Endothelial cell of umbilical vein (primary cell): ENCODE measurements around the gene FSD1L. TPM values are rescaled to one million over a fixed set of nuclear protein-coding genes. Genes with fewer than 3 reads are reported as not detected.

ENCODE experiments used
- BruUV-seq: library from RNA; stranded (reverse); fragments of 400-500 nt; replicated peaks from 2 replicates; lab custom pipeline; 2021; lab: Mats Ljungman, UMichigan
- CTCF ChIA-PET: fragments of 300-600, 350-600 bp; sonication (Branson Sonifier 250); formaldehyde crosslinking; loops from one replicate; lab custom pipeline; 2021; ENCODE audit warnings: antibody characterized with exemption, inconsistent platforms; lab: Charles Lee
- POLR2A ChIA-PET: fragments of 300-600, 350-600 bp; sonication (Branson Sonifier 250); formaldehyde crosslinking; loops from one replicate; lab custom pipeline; 2021; ENCODE audit warnings: antibody characterized with exemption, inconsistent platforms; lab: Charles Lee
- DNase-seq: peaks from one replicate; pipeline ENCODE4 v3.0.0-alpha.2; 2011; ENCODE audit warnings: low read depth, low spot score
- FAIRE-seq: peaks from 2 replicates; lab custom pipeline; 2011; peaks lifted over from hg19 to GRCh38; lab: Jason Lieb, UNC
- H2AFZ ChIP-seq: 2 replicates; pipeline ENCODE4 v1.6.0; 2012; ENCODE audit warnings: low read depth, low read length, control low read depth, inconsistent platforms
- H3K27ac ChIP-seq: 2 replicates; pipeline ENCODE4 v1.5.1; 2011; ENCODE audit warnings: low read depth, mild to moderate bottlenecking, control low read depth, low read length, moderate library complexity; ENCODE audit not compliant: insufficient read depth
- H3K27me3 ChIP-seq, 2 experiments: 2 replicates each; pipeline versions ENCODE4 v1.6.0 to v1.6.1; 2011; ENCODE audit warnings: low read length in 2 of 2, mixed read lengths in 1 of 2; ENCODE audit not compliant: control insufficient read depth in 2 of 2, insufficient read depth in 2 of 2
- H3K36me3 ChIP-seq, 2 experiments: 2 replicates in 1 of 2; 3 replicates in 1 of 2; pipeline ENCODE4 v1.5.1; 2011; ENCODE audit warnings: low read length in 2 of 2, mild to moderate bottlenecking in 1 of 2, moderate library complexity in 1 of 2; ENCODE audit not compliant: control insufficient read depth in 2 of 2, insufficient read depth in 2 of 2; ENCODE audit errors: extremely low read depth in 1 of 2
- H3K4me1 ChIP-seq: 3 replicates; pipeline ENCODE4 v1.5.1; 2011; ENCODE audit warnings: mild to moderate bottlenecking, low read length; ENCODE audit not compliant: control insufficient read depth, insufficient read depth; ENCODE audit errors: extremely low read depth
- H3K4me2 ChIP-seq: 2 replicates; pipeline ENCODE4 v1.6.1; 2011; ENCODE audit warnings: low read length, control low read depth, mixed read lengths; ENCODE audit not compliant: insufficient read depth
- H3K4me3 ChIP-seq, 3 experiments: fragments of 200-600 bp in 1 of 3; sonication (generic), shearing (Covaris generic) in 1 of 3; replicated peaks in 1 of 3; 2 replicates each; pipeline ENCODE4 v1.5.1; 2011 to 2016; ENCODE audit warnings: control low read depth in 3 of 3, low read length in 3 of 3, mild to moderate bottlenecking in 2 of 3, inconsistent platforms in 1 of 3, low read depth in 1 of 3, moderate library complexity in 1 of 3; ENCODE audit not compliant: insufficient read depth in 1 of 3
- H3K79me2 ChIP-seq: 2 replicates; pipeline ENCODE4 v1.6.0; 2012; ENCODE audit warnings: low read length, inconsistent platforms; ENCODE audit not compliant: control insufficient read depth, insufficient read depth
- H3K9ac ChIP-seq: replicated peaks from 2 replicates; pipeline ENCODE3; 2011; ENCODE audit warnings: low read length, control low read depth; ENCODE audit not compliant: insufficient read depth; ENCODE audit errors: extremely low read depth
- H3K9me1 ChIP-seq: replicated peaks from 3 replicates; pipeline ENCODE4 v1.6.0; 2011; ENCODE audit warnings: mild to moderate bottlenecking, low read length; ENCODE audit not compliant: control insufficient read depth, insufficient read depth; ENCODE audit errors: extremely low read depth
- H3K9me3 ChIP-seq: replicated peaks from 2 replicates; pipeline ENCODE4 v1.5.1; 2012; ENCODE audit warnings: low read length, inconsistent platforms; ENCODE audit not compliant: control insufficient read depth, insufficient read depth
- H4K20me1 ChIP-seq: replicated peaks from 2 replicates; pipeline ENCODE3; 2011; ENCODE audit warnings: mild to moderate bottlenecking, low read length; ENCODE audit not compliant: control insufficient read depth, insufficient read depth; ENCODE audit errors: extremely low read depth
- EZH2 ChIP-seq: IDR thresholded peaks from 2 replicates; pipeline ENCODE4 v1.6.1; 2012; ENCODE audit warnings: borderline replicate concordance, low read depth, mild to moderate bottlenecking, moderate library complexity, low read length, inconsistent platforms; ENCODE audit not compliant: severe bottlenecking
- FOS ChIP-seq: IDR thresholded peaks from 2 replicates; pipeline ENCODE4 v1.6.1; 2011; ENCODE audit warnings: mild to moderate bottlenecking, low read length, moderate library complexity, borderline replicate concordance; ENCODE audit not compliant: insufficient read depth
- GATA2 ChIP-seq: IDR thresholded peaks from 2 replicates; pipeline ENCODE4 v1.7.0; 2011; ENCODE audit warnings: low read depth, mild to moderate bottlenecking, moderate library complexity, mixed read lengths, low read length; ENCODE audit not compliant: insufficient read length, insufficient read depth
- JUN ChIP-seq: IDR thresholded peaks from 2 replicates; pipeline ENCODE4 v1.6.1; 2011; ENCODE audit warnings: borderline replicate concordance, low read depth; ENCODE audit not compliant: insufficient read length, insufficient read depth
- MYC ChIP-seq: IDR thresholded peaks from one replicate; pipeline ENCODE4 v1.6.1; 2011; ENCODE audit warnings: mild to moderate bottlenecking, low read depth, low read length
- POLR2A ChIP-seq: IDR thresholded peaks from 2 replicates; pipeline ENCODE4 v1.6.1; 2012; ENCODE audit warnings: low read depth, mild to moderate bottlenecking, control low read depth, low read length
- POLR2AphosphoS5 ChIP-seq: IDR thresholded peaks from 2 replicates; pipeline ENCODE4 v1.6.1; 2012; ENCODE audit warnings: low read depth, mild to moderate bottlenecking, control low read depth, low read length, moderate library complexity; ENCODE audit not compliant: insufficient read depth
- dilution Hi-C: fragments of 300-500 bp; cut with MboI; formaldehyde crosslinking; loops from one replicate; pipeline ENCODE4 v1.15.0; 2019; ENCODE audit warnings: low sequenced_read_pairs; ENCODE audit not compliant: extremely low pct_ligation_motif_present
- intact Hi-C: fragments of 100-400 bp; cut with micrococcal nuclease; formaldehyde crosslinking; loops from one replicate; pipeline ENCODE4 v1.10.0; 2022
- polyA plus RNA-seq, 4 experiments: library from polyadenylated mRNA; depleted of rRNA in 3 of 4; stranded (reverse) in 3 of 4; unstranded in 1 of 4; fragments of >200 nt; gene quantifications; 2 replicates each; pipeline versions ENCODE4 v1.2.1 to v1.2.3, GENCODE V29; 2011 to 2012; ENCODE audit warnings: missing spikeins in 1 of 4
- total RNA-seq: library from RNA; stranded (reverse); gene quantifications from 2 replicates; pipeline ENCODE4 v1.2.3, GENCODE V29; 2021
- TF ChIP-seq, protein P1 (sequence below), 2 donors: IDR thresholded peaks; 1 replicate in 1 of 2; 2 replicates in 1 of 2; pipeline ENCODE4 v1.5.1; 2011; ENCODE audit warnings: low read length in 2 of 2, mild to moderate bottlenecking in 2 of 2, moderate library complexity in 2 of 2, control low read depth in 1 of 2, inconsistent platforms in 1 of 2, low read depth in 1 of 2; ENCODE audit not compliant: insufficient read depth in 1 of 2; ENCODE audit errors: extremely low read depth in 1 of 2
- TF ChIP-seq, protein P2 (sequence below): IDR thresholded peaks from 2 replicates; pipeline ENCODE4 v1.6.1; 2011; ENCODE audit not compliant: insufficient read depth, insufficient read length

Gene FSD1L
- total and polyA plus RNA-seq, 2 donors (not counting 3 experiments of a cell fraction or from before 2014, with no cell fraction given) = 0.69 to 8.5 TPM

GRCh38 chr9:105458404-105458803, 10.6 kb downstream of the FSD1L start:
- Histone ChIP-seq H3K79me2 (peaks cover 74% of the 10 kb centered on the region), H3K4me1 (no peaks in the 10 kb centered on the region), H3K4me3 (no peak overlapping the region), H4K20me1 (no peaks in the 10 kb centered on the region), H3K27ac (no peak overlapping the region), H3K9me3 (no peaks in the 10 kb centered on the region), H3K36me3 (no peaks in the 10 kb centered on the region), H3K9ac (no peak overlapping the region), H3K4me2 (no peak overlapping the region), H3K9me1 (no peaks in the 10 kb centered on the region), H2AFZ (no peak overlapping the region), H3K27me3 (no peaks in the 10 kb centered on the region)
- no TSS peak for BruUV-seq
- intact Hi-C loops = no loop called here
- TF ChIP-seq MYC (no peak), FOS (no peak), JUN (no peak), POLR2A (no peak), GATA2 (no peak), POLR2AphosphoS5 (no peak), EZH2 (no peak)
- TF ChIP-seq, protein P1, sequence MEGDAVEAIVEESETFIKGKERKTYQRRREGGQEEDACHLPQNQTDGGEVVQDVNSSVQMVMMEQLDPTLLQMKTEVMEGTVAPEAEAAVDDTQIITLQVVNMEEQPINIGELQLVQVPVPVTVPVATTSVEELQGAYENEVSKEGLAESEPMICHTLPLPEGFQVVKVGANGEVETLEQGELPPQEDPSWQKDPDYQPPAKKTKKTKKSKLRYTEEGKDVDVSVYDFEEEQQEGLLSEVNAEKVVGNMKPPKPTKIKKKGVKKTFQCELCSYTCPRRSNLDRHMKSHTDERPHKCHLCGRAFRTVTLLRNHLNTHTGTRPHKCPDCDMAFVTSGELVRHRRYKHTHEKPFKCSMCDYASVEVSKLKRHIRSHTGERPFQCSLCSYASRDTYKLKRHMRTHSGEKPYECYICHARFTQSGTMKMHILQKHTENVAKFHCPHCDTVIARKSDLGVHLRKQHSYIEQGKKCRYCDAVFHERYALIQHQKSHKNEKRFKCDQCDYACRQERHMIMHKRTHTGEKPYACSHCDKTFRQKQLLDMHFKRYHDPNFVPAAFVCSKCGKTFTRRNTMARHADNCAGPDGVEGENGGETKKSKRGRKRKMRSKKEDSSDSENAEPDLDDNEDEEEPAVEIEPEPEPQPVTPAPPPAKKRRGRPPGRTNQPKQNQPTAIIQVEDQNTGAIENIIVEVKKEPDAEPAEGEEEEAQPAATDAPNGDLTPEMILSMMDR (IDR thresholded peaks at IDR 0.05; ENCODE audit: extremely low read depth in 1 of 2, insufficient read depth in 1 of 2, low read depth in 1 of 2, low read length in 2 of 2) = no peak
- TF ChIP-seq, protein P2, sequence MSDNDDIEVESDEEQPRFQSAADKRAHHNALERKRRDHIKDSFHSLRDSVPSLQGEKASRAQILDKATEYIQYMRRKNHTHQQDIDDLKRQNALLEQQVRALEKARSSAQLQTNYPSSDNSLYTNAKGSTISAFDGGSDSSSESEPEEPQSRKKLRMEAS = no peak
- dilution Hi-C loops = no loop called here
- ChIA-PET POLR2A (no interaction called here), CTCF (no interaction called here)
- FAIRE-seq (no peak), DNase-seq (no peak)
